GM23338 (cell line): ENCODE data around the gene NEIL3. TPM values are rescaled to one million over a fixed set of nuclear protein-coding genes. Genes with fewer than 3 reads are reported as not detected.

Experiments used
- ATAC-seq: fragments of 200-7000 bp; cut with Tn5 transposase; 3 replicates; pipeline ENCODE4 v1.9.1; 2020
- DNase-seq: peaks from one replicate; pipeline ENCODE4 v3.0.0-alpha.2; 2015; ENCODE audit warnings: low spot score
- H2AFZ ChIP-seq: fragments of 200-600 bp; sonication (generic); 2 replicates; pipeline ENCODE4 v1.8.0; 2016; ENCODE audit warnings: antibody characterized with exemption, mild to moderate bottlenecking, moderate library complexity
- H3F3A ChIP-seq: fragments of 200-600 bp; sonication (generic); replicated peaks from 2 replicates; pipeline ENCODE4 v1.8.0; 2017; ENCODE audit warnings: antibody characterized with exemption, mixed run types, low read depth
- H3K27ac ChIP-seq: fragments of 200-600 bp; sonication (generic); 2 replicates; pipeline ENCODE4 v1.6.1; 2016; ENCODE audit warnings: low read depth
- H3K27me3 ChIP-seq: fragments of 200-600 bp; sonication (generic); 2 replicates; pipeline ENCODE4 v1.8.0; 2016; ENCODE audit warnings: mild to moderate bottlenecking, mixed run types, moderate library complexity; ENCODE audit not compliant: insufficient read depth
- H3K36me3 ChIP-seq: fragments of 200-600 bp; sonication (generic); 2 replicates; pipeline ENCODE4 v1.8.0; 2016; ENCODE audit warnings: mild to moderate bottlenecking; ENCODE audit not compliant: insufficient read depth
- H3K4me1 ChIP-seq: fragments of 200-600 bp; sonication (generic); 2 replicates; pipeline ENCODE4 v1.8.0; 2016; ENCODE audit warnings: mild to moderate bottlenecking, moderate library complexity; ENCODE audit not compliant: insufficient read depth
- H3K4me2 ChIP-seq: fragments of 200-600 bp; sonication (generic); 2 replicates; pipeline ENCODE4 v1.7.1; 2017; ENCODE audit warnings: mixed run types
- H3K4me3 ChIP-seq: fragments of 200-600 bp; sonication (generic); 2 replicates; pipeline ENCODE4 v1.6.1; 2016; ENCODE audit warnings: mixed run types
- H3K79me2 ChIP-seq: fragments of 200-600 bp; sonication (generic); replicated peaks from 2 replicates; pipeline ENCODE4 v1.8.0; 2017; ENCODE audit warnings: mild to moderate bottlenecking; ENCODE audit not compliant: insufficient read depth
- H3K9me2 ChIP-seq: fragments of 200-600 bp; sonication (generic); 2 replicates; pipeline ENCODE4 v1.8.0; 2017; ENCODE audit not compliant: insufficient read depth
- H4K20me1 ChIP-seq: fragments of 200-600 bp; sonication (generic); replicated peaks from 2 replicates; pipeline ENCODE4 v1.8.0; 2017; ENCODE audit warnings: mild to moderate bottlenecking; ENCODE audit not compliant: insufficient read depth
- H3K27ac Mint-ChIP-seq: 2 replicates; pipeline ENCODE4 v1.8.0; 2020; ENCODE audit warnings: inconsistent platforms, mild to moderate bottlenecking, moderate library complexity, mixed read lengths
- H3K27me3 Mint-ChIP-seq: 3 replicates; pipeline ENCODE4 v1.8.0; 2022; ENCODE audit warnings: low read depth, mild to moderate bottlenecking, moderate library complexity, mixed read lengths, inconsistent platforms; ENCODE audit not compliant: insufficient read depth, poor library complexity
- H3K36me3 Mint-ChIP-seq: 3 replicates; pipeline ENCODE4 v1.8.0; 2021; ENCODE audit warnings: low read depth, mild to moderate bottlenecking, inconsistent platforms, moderate library complexity, mixed read lengths
- H3K4me1 Mint-ChIP-seq: 3 replicates; pipeline ENCODE4 v1.8.0; 2020; ENCODE audit warnings: mild to moderate bottlenecking, inconsistent platforms, mixed read lengths
- H3K4me3 Mint-ChIP-seq: 3 replicates; pipeline ENCODE4 v1.8.0; 2021; ENCODE audit warnings: moderate library complexity, mild to moderate bottlenecking, inconsistent platforms, mixed read lengths
- H3K9me3 Mint-ChIP-seq: 3 replicates; pipeline ENCODE4 v1.8.0; 2020; ENCODE audit warnings: moderate library complexity, mild to moderate bottlenecking, inconsistent platforms, mixed read lengths
- CREB1 ChIP-seq: fragments of 250-450 bp; sonication (Bioruptor Pico); IDR thresholded peaks from 2 replicates; pipeline ENCODE4 v1.5.0; 2020; ENCODE audit warnings: low read depth, mild to moderate bottlenecking, moderate library complexity
- EZH2 ChIP-seq: fragments of 200-600 bp; sonication (generic); IDR thresholded peaks from one replicate; pipeline ENCODE4 v1.8.0; 2017; ENCODE audit warnings: antibody characterized with exemption, mild to moderate bottlenecking, low read depth; ENCODE audit not compliant: unreplicated experiment
- EZH2phosphoT487 ChIP-seq: fragments of 200-600 bp; sonication (generic); IDR thresholded peaks from one replicate; pipeline ENCODE4 v1.8.1; 2018; ENCODE audit warnings: antibody characterized with exemption; ENCODE audit not compliant: unreplicated experiment
- JUNB ChIP-seq: IDR thresholded peaks from one replicate; pipeline ENCODE4 v1.6.1; 2016; ENCODE audit warnings: antibody characterized with exemption; ENCODE audit not compliant: unreplicated experiment
- NANOG ChIP-seq: IDR thresholded peaks from 2 replicates; pipeline ENCODE4 v1.6.1; 2016; ENCODE audit warnings: antibody characterized with exemption, borderline replicate concordance
- POLR2AphosphoS5 ChIP-seq: IDR thresholded peaks from 2 replicates; pipeline ENCODE4 v1.6.1; 2016; ENCODE audit warnings: antibody characterized with exemption, low read depth
- ZNF114 ChIP-seq: fragments of 250-450 bp; sonication (Bioruptor Pico); IDR thresholded peaks from 2 replicates; pipeline ENCODE4 v1.5.0; 2020; ENCODE audit warnings: mild to moderate bottlenecking, moderate library complexity
- polyA plus RNA-seq: library from polyadenylated mRNA; unstranded; fragments of >200 nt; fragmentation: Nextera tagmentation; extraction: Ambion mirVana; gene quantifications from 2 replicates; pipeline ENCODE4 v1.2.1, GENCODE V29; 2016
- total RNA-seq: library from RNA; depleted of rRNA; stranded (reverse); fragments of >200 nt; shearing (Covaris generic); gene quantifications from 2 replicates; pipeline ENCODE4 v1.2.3, GENCODE V29; 2014
- TF ChIP-seq, protein P1 (sequence below): fragments of 250-450 bp; sonication (Bioruptor Pico); IDR thresholded peaks from 2 replicates; pipeline ENCODE4 v1.5.0; 2020; ENCODE audit warnings: mild to moderate bottlenecking, moderate library complexity

Gene NEIL3
- total and polyA plus RNA-seq, 2 experiments from 2014 or later, result 11.8 to 15.4 TPM

DNA sequence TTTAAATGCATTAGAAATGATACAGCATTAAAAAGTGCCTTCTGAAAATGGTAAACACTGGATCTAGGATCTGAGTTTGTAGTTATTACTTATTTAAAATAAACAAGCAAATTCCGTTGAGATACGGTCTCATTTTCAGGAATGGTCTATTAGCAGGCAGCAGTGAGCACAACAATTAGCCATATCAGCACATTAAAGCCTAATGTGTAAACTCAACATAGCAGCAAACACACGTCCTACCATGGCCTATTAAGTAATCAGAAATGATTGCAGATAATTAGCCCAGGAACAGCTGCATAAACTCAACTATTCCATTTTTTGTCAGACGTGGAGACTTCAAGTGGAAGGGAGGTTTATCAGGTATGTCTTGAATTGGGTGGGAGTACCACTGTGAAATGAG is 61.8 kb downstream of the NEIL3 start (continued):
- TF ChIP-seq, protein P1, sequence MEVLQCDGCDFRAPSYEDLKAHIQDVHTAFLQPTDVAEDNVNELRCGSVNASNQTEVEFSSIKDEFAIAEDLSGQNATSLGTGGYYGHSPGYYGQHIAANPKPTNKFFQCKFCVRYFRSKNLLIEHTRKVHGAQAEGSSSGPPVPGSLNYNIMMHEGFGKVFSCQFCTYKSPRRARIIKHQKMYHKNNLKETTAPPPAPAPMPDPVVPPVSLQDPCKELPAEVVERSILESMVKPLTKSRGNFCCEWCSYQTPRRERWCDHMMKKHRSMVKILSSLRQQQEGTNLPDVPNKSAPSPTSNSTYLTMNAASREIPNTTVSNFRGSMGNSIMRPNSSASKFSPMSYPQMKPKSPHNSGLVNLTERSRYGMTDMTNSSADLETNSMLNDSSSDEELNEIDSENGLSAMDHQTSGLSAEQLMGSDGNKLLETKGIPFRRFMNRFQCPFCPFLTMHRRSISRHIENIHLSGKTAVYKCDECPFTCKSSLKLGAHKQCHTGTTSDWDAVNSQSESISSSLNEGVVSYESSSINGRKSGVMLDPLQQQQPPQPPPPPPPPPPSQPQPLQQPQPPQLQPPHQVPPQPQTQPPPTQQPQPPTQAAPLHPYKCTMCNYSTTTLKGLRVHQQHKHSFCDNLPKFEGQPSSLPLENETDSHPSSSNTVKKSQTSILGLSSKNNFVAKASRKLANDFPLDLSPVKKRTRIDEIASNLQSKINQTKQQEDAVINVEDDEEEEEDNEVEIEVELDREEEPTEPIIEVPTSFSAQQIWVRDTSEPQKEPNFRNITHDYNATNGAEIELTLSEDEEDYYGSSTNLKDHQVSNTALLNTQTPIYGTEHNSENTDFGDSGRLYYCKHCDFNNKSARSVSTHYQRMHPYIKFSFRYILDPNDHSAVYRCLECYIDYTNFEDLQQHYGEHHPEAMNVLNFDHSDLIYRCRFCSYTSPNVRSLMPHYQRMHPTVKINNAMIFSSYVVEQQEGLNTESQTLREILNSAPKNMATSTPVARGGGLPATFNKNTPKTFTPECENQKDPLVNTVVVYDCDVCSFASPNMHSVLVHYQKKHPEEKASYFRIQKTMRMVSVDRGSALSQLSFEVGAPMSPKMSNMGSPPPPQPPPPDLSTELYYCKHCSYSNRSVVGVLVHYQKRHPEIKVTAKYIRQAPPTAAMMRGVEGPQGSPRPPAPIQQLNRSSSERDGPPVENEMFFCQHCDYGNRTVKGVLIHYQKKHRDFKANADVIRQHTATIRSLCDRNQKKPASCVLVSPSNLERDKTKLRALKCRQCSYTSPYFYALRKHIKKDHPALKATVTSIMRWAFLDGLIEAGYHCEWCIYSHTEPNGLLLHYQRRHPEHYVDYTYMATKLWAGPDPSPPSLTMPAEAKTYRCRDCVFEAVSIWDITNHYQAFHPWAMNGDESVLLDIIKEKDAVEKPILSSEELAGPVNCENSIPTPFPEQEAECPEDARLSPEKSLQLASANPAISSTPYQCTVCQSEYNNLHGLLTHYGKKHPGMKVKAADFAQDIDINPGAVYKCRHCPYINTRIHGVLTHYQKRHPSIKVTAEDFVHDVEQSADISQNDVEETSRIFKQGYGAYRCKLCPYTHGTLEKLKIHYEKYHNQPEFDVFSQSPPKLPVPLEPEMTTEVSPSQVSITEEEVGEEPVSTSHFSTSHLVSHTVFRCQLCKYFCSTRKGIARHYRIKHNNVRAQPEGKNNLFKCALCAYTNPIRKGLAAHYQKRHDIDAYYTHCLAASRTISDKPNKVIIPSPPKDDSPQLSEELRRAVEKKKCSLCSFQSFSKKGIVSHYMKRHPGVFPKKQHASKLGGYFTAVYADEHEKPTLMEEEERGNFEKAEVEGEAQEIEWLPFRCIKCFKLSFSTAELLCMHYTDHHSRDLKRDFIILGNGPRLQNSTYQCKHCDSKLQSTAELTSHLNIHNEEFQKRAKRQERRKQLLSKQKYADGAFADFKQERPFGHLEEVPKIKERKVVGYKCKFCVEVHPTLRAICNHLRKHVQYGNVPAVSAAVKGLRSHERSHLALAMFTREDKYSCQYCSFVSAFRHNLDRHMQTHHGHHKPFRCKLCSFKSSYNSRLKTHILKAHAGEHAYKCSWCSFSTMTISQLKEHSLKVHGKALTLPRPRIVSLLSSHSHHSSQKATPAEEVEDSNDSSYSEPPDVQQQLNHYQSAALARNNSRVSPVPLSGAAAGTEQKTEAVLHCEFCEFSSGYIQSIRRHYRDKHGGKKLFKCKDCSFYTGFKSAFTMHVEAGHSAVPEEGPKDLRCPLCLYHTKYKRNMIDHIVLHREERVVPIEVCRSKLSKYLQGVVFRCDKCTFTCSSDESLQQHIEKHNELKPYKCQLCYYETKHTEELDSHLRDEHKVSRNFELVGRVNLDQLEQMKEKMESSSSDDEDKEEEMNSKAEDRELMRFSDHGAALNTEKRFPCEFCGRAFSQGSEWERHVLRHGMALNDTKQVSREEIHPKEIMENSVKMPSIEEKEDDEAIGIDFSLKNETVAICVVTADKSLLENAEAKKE (CRISPR knock-in tag), result no peak
- TF ChIP-seq NANOG, result no peak

DNA sequence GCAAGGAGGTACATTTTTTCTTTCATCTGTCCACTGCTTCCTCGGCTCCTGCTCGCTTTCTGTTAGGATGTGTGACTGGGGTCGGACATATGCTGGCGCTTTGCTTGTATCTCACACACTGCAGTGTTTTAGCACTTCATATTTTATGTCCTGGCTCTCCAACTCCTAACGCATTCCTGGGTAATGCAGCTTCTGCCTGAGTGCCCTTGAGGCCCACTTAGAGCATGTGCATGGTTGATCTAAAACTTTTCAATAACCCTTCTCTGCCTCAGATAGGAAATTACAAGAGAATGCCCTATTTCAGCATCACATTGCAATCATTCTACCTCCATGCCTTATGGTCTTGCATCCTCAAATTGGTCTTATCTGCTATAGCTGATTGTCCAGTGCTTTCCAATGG is 65.3 kb downstream of the NEIL3 start:
- Histone ChIP-seq H2AFZ (no peak overlapping the region), H3K27ac (no peak overlapping the region), H3K36me3 (no peaks in the 10 kb centered on the region), H4K20me1 (no peaks in the 10 kb centered on the region), H3K4me2 (no peak overlapping the region), H3K4me3 (no peak overlapping the region), H3F3A (no peaks in the 10 kb centered on the region), H3K4me1 (peaks cover 5% of the 10 kb centered on the region; the same call in 1 of the 2 replicates), H3K79me2 (no peaks in the 10 kb centered on the region), H3K9me2 (no peaks in the 10 kb centered on the region), H3K27me3 (no peaks in the 10 kb centered on the region)
- no peak for ATAC-seq
- Mint-ChIP-seq H3K4me3 (no peak overlapping the region), H3K27me3 (no peaks in the 10 kb centered on the region), H3K9me3 (no peaks in the 10 kb centered on the region; the same call in 2 of the 3 replicates), H3K4me1 (peaks cover 16% of the 10 kb centered on the region; the same call in 2 of the 3 replicates), H3K27ac (no peak overlapping the region), H3K36me3 (no peaks in the 10 kb centered on the region)
- no peak for DNase-seq
- TF ChIP-seq CREB1 (CRISPR knock-in tag), result no peak
- no peak for TF ChIP-seq JUNB
- TF ChIP-seq EZH2phosphoT487, result no peak
- TF ChIP-seq ZNF114 (CRISPR knock-in tag), result no peak
- TF ChIP-seq POLR2AphosphoS5, result no peak
- TF ChIP-seq EZH2, result no peak
- TF ChIP-seq, protein P1 (CRISPR knock-in tag), result no peak
